Urinary bladder (tissue), 4 donors: Measurements from ENCODE around the gene OFD1. TPM values are rescaled to one million over a fixed set of nuclear protein-coding genes. Genes with fewer than 3 reads are reported as not detected.
A peak's percentile ranks its signal among the peaks of the same experiment; 100 is the strongest.

ENCODE experiments used
- DNase-seq: peaks from one replicate; pipeline ENCODE4 v3.0.0-alpha.2; 2015; ENCODE audit errors: extremely low spot score
- H3K27ac ChIP-seq: one replicate; pipeline ENCODE4 v1.5.1; 2013; ENCODE audit warnings: low read depth, mild to moderate bottlenecking, moderate library complexity
- H3K36me3 ChIP-seq: one replicate; pipeline ENCODE4 v1.6.1; 2013; ENCODE audit warnings: mild to moderate bottlenecking, moderate library complexity; ENCODE audit not compliant: insufficient read depth
- H3K4me1 ChIP-seq: one replicate; pipeline ENCODE4 v1.6.1; 2013; ENCODE audit warnings: mild to moderate bottlenecking, moderate library complexity; ENCODE audit not compliant: insufficient read depth
- H3K4me3 ChIP-seq: one replicate; pipeline ENCODE4 v1.5.1; 2013; ENCODE audit warnings: low read depth, low read length
- WGBS: extraction: QIAGEN DNeasy Blood & Tissue Kit; methylation state at CpG from one replicate; pipeline ENCODE4 v1.1.7; 2013; 5-methylcytosine and 5-hydroxymethylcytosine counted together
- polyA plus RNA-seq: library from polyadenylated mRNA; stranded (reverse); fragments of 200-250 nt; gene quantifications from one replicate; pipeline ENCODE4 v1.2.3, GENCODE V29; 2013
- total RNA-seq: library from RNA; depleted of rRNA; stranded (reverse); fragments of >200 nt; gene quantifications from one replicate; pipeline ENCODE4 v1.2.3, GENCODE V29; 2014
- donor health status: healthy with polysubstance abuse.
- donor health status: healthy.

OFD1 gene
- total RNA-seq (52.3 TPM), polyA plus RNA-seq (11.4 TPM)

- under 1% methylated on average over 75 of the region's 75 CpGs for WGBS
- Histone ChIP-seq H3K27ac (peak within 1 kb of the TSS; percentile 88), H3K4me1 (no peaks in the 10 kb centered on the region)
These were observed at the start of gene OFD1, which contains the start of gene TRAPPC2 for GRCh38 chrX:13734278-13735172. Gene OFD1 (plus strand): TSS chrX:13734748. CDS start chrX:13735072, 324 bp downstream. Gene TRAPPC2 (minus strand): TSS chrX:13734620. CDS start chrX:13719963, 14,657 bp downstream.

GRCh38 chrX:13685126-13685763 is 49.3 kb upstream of the OFD1 start:
- Histone ChIP-seq H3K27ac (no peak overlapping the region), H3K4me3 (no peak overlapping the region), H3K4me1 (no peaks in the 10 kb centered on the region), H3K36me3 (no peaks in the 10 kb centered on the region)
- 70% methylated on average over 3 of the region's 3 CpGs for WGBS
- DNase-seq: no peak

More at GRCh38 chrX:13734278-13735172, at the start of gene OFD1, which contains the start of gene TRAPPC2:
- Histone ChIP-seq H3K4me3 (peak within 1 kb of the TSS; percentile 68), H3K36me3 (no peaks in the 10 kb centered on the region)
- DNase-seq: peak; percentile 80

GRCh38 chrX:13687203-13687602 is 47.3 kb upstream of the OFD1 start:
- DNase-seq: no peak
- H3K36me3 ChIP-seq: no peaks in the 10 kb centered on the region
- no peaks in the 10 kb centered on the region for H3K4me1 ChIP-seq
- 89% methylated on average over 1 of the region's 1 CpG for WGBS
- no peak overlapping the region for H3K27ac ChIP-seq
- H3K4me3 ChIP-seq: no peak overlapping the region

GRCh38 chrX:13688384-13688957 is 46.1 kb upstream of the OFD1 start:
- H3K36me3 ChIP-seq: no peaks in the 10 kb centered on the region
- 9% methylated on average over 13 of the region's 13 CpGs for WGBS
- no peak for DNase-seq
- peak overlapping the region; percentile 50 for H3K27ac ChIP-seq
- H3K4me3 ChIP-seq: peak overlapping the region; percentile 25
- no peaks in the 10 kb centered on the region for H3K4me1 ChIP-seq

- under 1% methylated on average over 60 of the region's 68 CpGs for WGBS
- H3K4me1 ChIP-seq: no peaks in the 10 kb centered on the region
- no peaks in the 10 kb centered on the region for H3K36me3 ChIP-seq
- peak within 1 kb of the TSS; percentile 98 for H3K27ac ChIP-seq
- DNase-seq: no peak
- H3K4me3 ChIP-seq: peak within 1 kb of the TSS; percentile 86
These were observed 45.4 kb upstream of the OFD1 start, which contains the start of gene RAB9A for GRCh38 chrX:13688958-13689740. Gene RAB9A (plus strand): TSS chrX:13689128. CDS start chrX:13708747, 19,619 bp downstream.

- Histone ChIP-seq H3K36me3 (no peaks in the 10 kb centered on the region), H3K4me1 (no peaks in the 10 kb centered on the region), H3K27ac (peak overlapping the region; percentile 98), H3K4me3 (peak overlapping the region; percentile 86)
- WGBS: under 1% methylated on average over 16 of the region's 16 CpGs
- no peak for DNase-seq
These were observed 44.8 kb upstream of the OFD1 start for GRCh38 chrX:13689741-13690211.

GRCh38 chrX:13690836-13691235 is 43.7 kb upstream of the OFD1 start:
- Histone ChIP-seq H3K4me1 (peaks cover 2% of the 10 kb centered on the region), H3K27ac (no peak overlapping the region), H3K36me3 (no peaks in the 10 kb centered on the region), H3K4me3 (peak overlapping the region; percentile 86)
- DNase-seq: no peak
- 55% methylated on average over 3 of the region's 3 CpGs for WGBS

- H3K4me3 ChIP-seq: no peak overlapping the region
These were observed 42.6 kb upstream of the OFD1 start for GRCh38 chrX:13691841-13692371.

GRCh38 chrX:13692771-13693231 is 41.7 kb upstream of the OFD1 start:
- peaks cover 2% of the 10 kb centered on the region for H3K4me1 ChIP-seq

More at GRCh38 chrX:13691841-13692371, 42.6 kb upstream of the OFD1 start:
- DNase-seq: no peak
- Histone ChIP-seq H3K27ac (no peak overlapping the region), H3K4me1 (peaks cover 2% of the 10 kb centered on the region), H3K36me3 (no peaks in the 10 kb centered on the region)
- 81% methylated on average over 7 of the region's 7 CpGs for WGBS

GRCh38 chrX:13693341-13693961 is 41.1 kb upstream of the OFD1 start:
- WGBS: 64% methylated on average over 7 of the region's 7 CpGs
- peaks cover 2% of the 10 kb centered on the region for H3K4me1 ChIP-seq
- no peak overlapping the region for H3K4me3 ChIP-seq
- H3K27ac ChIP-seq: no peak overlapping the region
- DNase-seq: no peak
- no peaks in the 10 kb centered on the region for H3K36me3 ChIP-seq

More at GRCh38 chrX:13692771-13693231, 41.7 kb upstream of the OFD1 start:
- Histone ChIP-seq H3K4me3 (no peak overlapping the region), H3K36me3 (no peaks in the 10 kb centered on the region), H3K27ac (no peak overlapping the region)
- 74% methylated on average over 5 of the region's 5 CpGs for WGBS
- no peak for DNase-seq

GRCh38 chrX:13694359-13694758 is 40.2 kb upstream of the OFD1 start:
- 74% methylated on average over 2 of the region's 2 CpGs for WGBS
- Histone ChIP-seq H3K27ac (no peak overlapping the region), H3K4me3 (no peak overlapping the region), H3K36me3 (no peaks in the 10 kb centered on the region), H3K4me1 (peaks cover 2% of the 10 kb centered on the region)
- DNase-seq: no peak

- no peak for DNase-seq
- Histone ChIP-seq H3K4me1 (peaks cover 2% of the 10 kb centered on the region), H3K36me3 (no peaks in the 10 kb centered on the region), H3K4me3 (no peak overlapping the region), H3K27ac (no peak overlapping the region)
- WGBS: 84% methylated on average over 8 of the region's 8 CpGs
These were observed 39.6 kb upstream of the OFD1 start for GRCh38 chrX:13694983-13695382.
